ENCODE measurements around the gene MRTFA. TPM values are rescaled to one million over a fixed set of nuclear protein-coding genes. Genes with fewer than 3 reads are reported as not detected.

MRTFA gene
- total and polyA plus RNA-seq, 2 of the 13 experiments (the other 11 are each of a cell fraction or from before 2014, with no cell fraction given) = 2.4 to 8.2 TPM

DNA sequence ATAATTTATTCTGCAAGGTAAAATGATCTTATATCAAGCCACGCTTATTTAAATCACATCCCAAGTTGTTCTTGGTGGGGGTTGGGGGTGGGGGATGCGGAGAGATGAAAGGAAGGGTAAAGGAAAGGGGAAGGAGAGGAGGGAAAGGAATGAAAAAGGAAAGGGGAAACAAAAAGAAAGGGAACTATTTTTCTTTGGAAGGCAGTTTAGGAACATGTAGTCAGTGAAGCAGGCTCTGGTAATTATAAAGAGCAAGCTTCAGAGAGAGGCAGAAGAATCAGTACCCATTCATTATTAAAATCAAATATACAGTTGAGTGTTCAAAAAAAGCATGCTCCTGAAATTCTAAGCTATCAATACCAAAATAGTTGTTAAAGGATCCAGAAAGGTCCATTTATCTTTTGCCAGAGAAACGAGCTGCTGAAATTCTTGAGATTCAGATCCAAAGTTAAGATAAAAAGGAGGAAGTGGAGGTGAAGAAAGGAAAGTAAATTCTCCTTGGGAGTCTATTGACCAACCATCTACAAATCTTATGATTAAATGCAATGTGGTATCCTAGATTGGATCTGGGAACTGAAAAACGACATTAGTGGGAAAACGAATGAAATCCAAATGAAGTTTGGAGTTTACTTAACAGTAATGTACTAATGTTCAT lies 158.7 kb downstream of the MRTFA start:
- Histone ChIP-seq H3K27ac (ENCODE audit: extremely low read length, insufficient read depth, low read length) (no peak overlapping the region), H3K36me3 (replicated peaks in 1 of 2; ENCODE audit: control insufficient read depth in 1 of 2, insufficient read depth in 2 of 2, low read length in 2 of 2) (peaks cover 0 to 2% of the 10 kb centered on the region in 2 experiments; a peak in 2 of 5 replicates), H3K4me1 (ENCODE audit: insufficient read depth, low read length) (peaks cover 13% of the 10 kb centered on the region), H3K27me3 (ENCODE audit: control insufficient read depth in 1 of 2, insufficient read depth in 2 of 2, low read length in 2 of 2) (no peaks in the 10 kb centered on the region), H3K79me2 (ENCODE audit: insufficient read depth, low read length) (no peaks in the 10 kb centered on the region), H3K9ac (ENCODE audit: insufficient read depth, low read depth, low read length) (no peak overlapping the region), H3K4me3 (replicated peaks in 1 of 3; ENCODE audit: insufficient read depth in 1 of 3, low read depth in 2 of 3, low read length in 3 of 3) (no peak overlapping the region), H3K4me2 (ENCODE audit: low read depth, low read length) (no peak overlapping the region), H3K9me3 (ENCODE audit: low read length) (no peaks in the 10 kb centered on the region), H4K20me1 (ENCODE audit: insufficient read depth, low read length) (no peaks in the 10 kb centered on the region), H2AFZ (ENCODE audit: low read length) (no peak overlapping the region)
- intact Hi-C loops (cut with micrococcal nuclease; ENCODE audit: unreplicated experiment) (no loop called here), in situ Hi-C loops (cut with HindIII; ENCODE audit: extremely low pct_ligation_motif_present, low pct_unique_long_range_greater_than_20kb) (no loop called here)
- ChIA-PET POLR2A (no interaction called here), CTCF (ENCODE audit: low intra/inter-chr PET ratio, low total read pairs) (no interaction called here)
- TF ChIP-seq, protein P1, sequence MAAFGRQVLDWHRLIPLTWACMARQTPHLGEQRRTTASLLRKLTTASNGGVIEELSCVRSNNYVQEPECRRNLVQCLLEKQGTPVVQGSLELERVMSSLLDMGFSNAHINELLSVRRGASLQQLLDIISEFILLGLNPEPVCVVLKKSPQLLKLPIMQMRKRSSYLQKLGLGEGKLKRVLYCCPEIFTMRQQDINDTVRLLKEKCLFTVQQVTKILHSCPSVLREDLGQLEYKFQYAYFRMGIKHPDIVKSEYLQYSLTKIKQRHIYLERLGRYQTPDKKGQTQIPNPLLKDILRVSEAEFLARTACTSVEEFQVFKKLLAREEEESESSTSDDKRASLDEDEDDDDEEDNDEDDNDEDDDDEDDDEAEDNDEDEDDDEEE (CRISPR knock-in tag; IDR thresholded peaks at IDR 0.05) = no peak
- TF ChIP-seq, protein P2, sequence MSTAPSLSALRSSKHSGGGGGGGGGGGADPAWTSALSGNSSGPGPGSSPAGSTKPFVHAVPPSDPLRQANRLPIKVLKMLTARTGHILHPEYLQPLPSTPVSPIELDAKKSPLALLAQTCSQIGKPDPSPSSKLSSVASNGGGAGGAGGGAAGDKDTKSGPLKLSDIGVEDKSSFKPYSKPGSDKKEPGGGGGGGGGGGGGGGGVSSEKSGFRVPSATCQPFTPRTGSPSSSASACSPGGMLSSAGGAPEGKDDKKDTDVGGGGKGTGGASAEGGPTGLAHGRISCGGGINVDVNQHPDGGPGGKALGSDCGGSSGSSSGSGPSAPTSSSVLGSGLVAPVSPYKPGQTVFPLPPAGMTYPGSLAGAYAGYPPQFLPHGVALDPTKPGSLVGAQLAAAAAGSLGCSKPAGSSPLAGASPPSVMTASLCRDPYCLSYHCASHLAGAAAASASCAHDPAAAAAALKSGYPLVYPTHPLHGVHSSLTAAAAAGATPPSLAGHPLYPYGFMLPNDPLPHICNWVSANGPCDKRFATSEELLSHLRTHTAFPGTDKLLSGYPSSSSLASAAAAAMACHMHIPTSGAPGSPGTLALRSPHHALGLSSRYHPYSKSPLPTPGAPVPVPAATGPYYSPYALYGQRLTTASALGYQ (CRISPR knock-in tag; IDR thresholded peaks at IDR 0.05) = no peak
- TF ChIP-seq EZH2 (conservative IDR thresholded peaks at IDR 0.05; ENCODE audit: low read depth, low read length) (no peak), SMAD3 (CRISPR knock-in tag; IDR thresholded peaks at IDR 0.05) (no peak), HNRNPK (IDR thresholded peaks at IDR 0.05; ENCODE audit: low read depth, low read length, poor library complexity, severe bottlenecking) (peak; percentile 91), TP53 (CRISPR knock-in tag; conservative IDR thresholded peaks at IDR 0.05) (no peak)
- TF ChIP-seq, protein P3, sequence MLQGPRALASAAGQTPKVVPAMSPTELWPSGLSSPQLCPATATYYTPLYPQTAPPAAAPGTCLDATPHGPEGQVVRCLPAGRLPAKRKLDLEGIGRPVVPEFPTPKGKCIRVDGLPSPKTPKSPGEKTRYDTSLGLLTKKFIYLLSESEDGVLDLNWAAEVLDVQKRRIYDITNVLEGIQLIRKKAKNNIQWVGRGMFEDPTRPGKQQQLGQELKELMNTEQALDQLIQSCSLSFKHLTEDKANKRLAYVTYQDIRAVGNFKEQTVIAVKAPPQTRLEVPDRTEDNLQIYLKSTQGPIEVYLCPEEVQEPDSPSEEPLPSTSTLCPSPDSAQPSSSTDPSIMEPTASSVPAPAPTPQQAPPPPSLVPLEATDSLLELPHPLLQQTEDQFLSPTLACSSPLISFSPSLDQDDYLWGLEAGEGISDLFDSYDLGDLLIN (CRISPR knock-in tag; IDR thresholded peaks at IDR 0.05; ENCODE audit: borderline replicate concordance) = no peak
- TF ChIP-seq, protein P4, sequence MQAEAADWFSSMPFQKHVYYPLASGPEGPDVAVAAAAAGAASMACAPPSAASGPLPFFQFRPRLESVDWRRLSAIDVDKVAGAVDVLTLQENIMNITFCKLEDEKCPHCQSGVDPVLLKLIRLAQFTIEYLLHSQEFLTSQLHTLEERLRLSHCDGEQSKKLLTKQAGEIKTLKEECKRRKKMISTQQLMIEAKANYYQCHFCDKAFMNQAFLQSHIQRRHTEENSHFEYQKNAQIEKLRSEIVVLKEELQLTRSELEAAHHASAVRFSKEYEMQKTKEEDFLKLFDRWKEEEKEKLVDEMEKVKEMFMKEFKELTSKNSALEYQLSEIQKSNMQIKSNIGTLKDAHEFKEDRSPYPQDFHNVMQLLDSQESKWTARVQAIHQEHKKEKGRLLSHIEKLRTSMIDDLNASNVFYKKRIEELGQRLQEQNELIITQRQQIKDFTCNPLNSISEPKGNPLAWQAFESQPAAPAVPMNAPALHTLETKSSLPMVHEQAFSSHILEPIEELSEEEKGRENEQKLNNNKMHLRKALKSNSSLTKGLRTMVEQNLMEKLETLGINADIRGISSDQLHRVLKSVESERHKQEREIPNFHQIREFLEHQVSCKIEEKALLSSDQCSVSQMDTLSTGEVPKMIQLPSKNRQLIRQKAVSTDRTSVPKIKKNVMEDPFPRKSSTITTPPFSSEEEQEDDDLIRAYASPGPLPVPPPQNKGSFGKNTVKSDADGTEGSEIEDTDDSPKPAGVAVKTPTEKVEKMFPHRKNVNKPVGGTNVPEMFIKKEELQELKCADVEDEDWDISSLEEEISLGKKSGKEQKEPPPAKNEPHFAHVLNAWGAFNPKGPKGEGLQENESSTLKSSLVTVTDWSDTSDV (CRISPR knock-in tag; IDR thresholded peaks at IDR 0.05) = no peak
- ATAC-seq (no peak), DNase-seq (ENCODE audit: low spot score) (no peak), FAIRE-seq (no peak)
- BruUV-seq (replicated peaks) = no TSS peak
- 89% methylated on average over 5 of the region's 5 CpGs for WGBS (ENCODE audit: low lambda C conversion rate)

Data from HepG2 (cell line).